GM18517 (cell line): ENCODE measurements around the gene MBL2.
A peak's percentile ranks its signal among the peaks of the same experiment; 100 is the strongest.

Experiments used
- ATAC-seq: cut with Tn5 transposase; IDR thresholded peaks from one replicate; pipeline ENCODE4 v1.9.1; 2021; ENCODE audit warnings: mild to moderate bottlenecking, moderate library complexity; ENCODE audit not compliant: unreplicated experiment

Gene MBL2

GRCh38 chr10:52772623-52773022, at the start of gene MBL2:
Gene MBL2, minus strand, starts transcription at chr10:52772784. Its CDS starts 1,149 bp downstream, at chr10:52771635.
- no peak for ATAC-seq

- no peak for ATAC-seq
These were observed 47.7 kb upstream of the MBL2 start for GRCh38 chr10:52820309-52820708.

GRCh38 chr10:52818019-52818418, 45.4 kb upstream of the MBL2 start:
- peak; percentile 95 for ATAC-seq

- ATAC-seq, result peak; percentile 47
These were observed 41.9 kb upstream of the MBL2 start for GRCh38 chr10:52814506-52814905.

GRCh38 chr10:52811776-52812175, 39.2 kb upstream of the MBL2 start:
- ATAC-seq, result no peak

- ATAC-seq, result no peak
These were observed 38.2 kb upstream of the MBL2 start for GRCh38 chr10:52810761-52811160.

- no peak for ATAC-seq
These were observed 35.2 kb upstream of the MBL2 start for GRCh38 chr10:52807803-52808202.

- no peak for ATAC-seq
These were observed 33.1 kb upstream of the MBL2 start for GRCh38 chr10:52805414-52806285.

- ATAC-seq, result no peak
These were observed 29.4 kb upstream of the MBL2 start for GRCh38 chr10:52801947-52802346.

GRCh38 chr10:52786098-52786497, 13.5 kb upstream of the MBL2 start:
- ATAC-seq, result no peak

- ATAC-seq, result no peak
These were observed 12.8 kb upstream of the MBL2 start for GRCh38 chr10:52785418-52785817.

- ATAC-seq, result no peak
These were observed 11.1 kb upstream of the MBL2 start for GRCh38 chr10:52783726-52784125.

- no peak for ATAC-seq
These were observed 10.0 kb upstream of the MBL2 start for GRCh38 chr10:52782554-52782953.

- peak; percentile 18 for ATAC-seq
These were observed 8.0 kb upstream of the MBL2 start for GRCh38 chr10:52780391-52781155.

- peak; percentile 80 for ATAC-seq
These were observed 7.2 kb upstream of the MBL2 start for GRCh38 chr10:52779541-52780390.

GRCh38 chr10:52778511-52779392, 6.2 kb upstream of the MBL2 start:
- ATAC-seq, result no peak

GRCh38 chr10:52777414-52777813, 4.8 kb upstream of the MBL2 start:
- ATAC-seq, result no peak

- no peak for ATAC-seq
These were observed 3.9 kb upstream of the MBL2 start for GRCh38 chr10:52776471-52776903.

GRCh38 chr10:52775132-52775647, 2.6 kb upstream of the MBL2 start:
- no peak for ATAC-seq

- ATAC-seq, result no peak
These were observed 2.1 kb upstream of the MBL2 start for GRCh38 chr10:52774600-52775106.
